ENCODE data around the gene RPL21. TPM values are rescaled to one million over a fixed set of nuclear protein-coding genes. Genes with fewer than 3 reads are reported as not detected.
"Not testable (repeated sequence)": the region's sequence is repeated elsewhere in the genome, so short reads cannot be mapped to it uniquely, and the experiment has no call there.

RPL21 gene
- 2,088 TPM for polyA plus RNA-seq (2013, experiment 1 of 2)
- polyA plus RNA-seq (2013, experiment 2 of 2), result 2,116 TPM

DNA sequence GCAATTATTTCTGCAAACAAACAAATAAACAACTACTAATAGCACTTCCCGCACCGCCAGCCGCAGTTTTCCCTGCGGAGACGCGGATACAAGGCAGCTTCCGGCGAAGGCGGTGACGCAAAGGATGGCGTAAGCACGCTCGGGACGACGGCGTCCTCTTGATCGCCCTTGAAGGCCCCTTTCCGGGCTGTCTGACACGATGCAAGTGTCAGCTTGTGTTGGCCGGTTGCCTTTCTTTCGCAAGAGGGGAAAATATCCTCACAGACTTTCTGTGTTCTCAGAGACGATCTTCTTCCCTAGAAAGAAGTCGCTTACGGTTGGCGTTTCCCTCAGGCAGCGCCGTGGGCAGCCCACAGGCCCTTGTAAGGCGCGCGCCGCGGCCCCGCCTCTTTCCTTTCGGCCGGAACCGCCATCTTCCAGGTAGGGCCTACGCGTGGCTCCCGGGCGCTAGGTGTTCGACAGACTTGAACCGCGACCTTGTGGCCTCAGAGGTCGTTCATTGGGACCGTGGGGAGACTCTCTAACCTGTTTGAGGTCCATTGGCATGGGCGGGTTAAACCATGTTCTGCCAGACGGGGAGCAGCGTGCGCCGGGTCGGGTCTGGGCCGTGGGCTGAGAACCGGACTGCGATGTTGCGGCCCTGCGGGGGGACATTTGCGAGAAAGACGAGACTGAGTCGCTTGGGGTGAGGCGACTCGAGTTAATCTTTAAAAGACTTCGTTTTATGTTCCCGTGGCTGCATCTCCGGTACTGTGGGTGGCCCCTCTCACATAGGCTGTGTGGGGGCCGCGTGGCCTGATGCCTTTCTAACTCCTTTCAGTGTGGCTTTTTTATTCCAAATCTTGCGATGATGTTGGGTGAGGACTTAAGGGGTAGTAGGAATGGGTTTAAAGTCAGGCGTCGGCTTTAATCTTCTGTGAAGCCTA is at the start of gene RPL21:
RPL21 (plus strand) TSS at position 393 of the 926 bp plus-strand sequence. CDS start 2,219 bp downstream, outside the sequence.
- peak within 1 kb of the TSS; percentile 98 for H3K4me3 ChIP-seq (ENCODE audit: extremely low read depth, insufficient read depth, low read length, poor library complexity, severe bottlenecking)
- H3K4me1 ChIP-seq (ENCODE audit: control insufficient read depth, insufficient read depth, low read length, poor library complexity, severe bottlenecking), result peaks cover 7% of the 10 kb centered on the region
- no peaks in the 10 kb centered on the region for H3K9me3 ChIP-seq (ENCODE audit: control insufficient read depth, low read length)
- H3K36me3 ChIP-seq (ENCODE audit: control insufficient read depth, insufficient read depth, low read length), result peaks cover 41% of the 10 kb centered on the region
- peak within 1 kb of the TSS; percentile 99 for H3K27ac ChIP-seq (ENCODE audit: low read depth, low read length, severe bottlenecking)
- WGBS, 2 experiments (ENCODE audit: insufficient coverage in 2 of 2), result 0% methylated on average over 56 to 59 of the region's 69 CpGs

DNA sequence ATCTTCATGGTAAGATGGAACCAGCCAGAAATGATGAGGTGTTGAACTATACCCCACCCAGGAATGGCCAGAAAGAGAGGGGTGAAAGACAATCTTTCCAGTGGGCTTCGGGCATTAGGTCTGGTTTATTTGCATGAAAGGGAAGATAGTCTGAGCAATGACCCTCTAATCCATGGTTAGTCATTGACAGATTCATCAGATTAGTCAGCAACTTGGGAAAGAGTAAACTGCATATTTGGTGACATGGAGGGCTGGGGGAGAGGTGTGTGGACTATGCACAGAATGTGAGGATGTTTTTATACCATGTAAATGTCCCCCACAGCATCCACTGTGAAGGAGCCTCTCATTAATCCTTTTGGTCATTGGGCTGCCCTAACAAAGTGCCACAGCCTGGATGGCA is 49.7 kb upstream of the RPL21 start:
- H3K27ac ChIP-seq (ENCODE audit: low read depth, low read length, severe bottlenecking), result no peak overlapping the region
- no peaks in the 10 kb centered on the region for H3K4me1 ChIP-seq (ENCODE audit: control insufficient read depth, insufficient read depth, low read length, poor library complexity, severe bottlenecking)
- peaks cover 7% of the 10 kb centered on the region for H3K9me3 ChIP-seq (ENCODE audit: control insufficient read depth, low read length)
- WGBS, 2 experiments (ENCODE audit: insufficient coverage in 2 of 2), result 80 to 100% methylated on average over 1 of the region's 1 CpG
- no peaks in the 10 kb centered on the region for H3K36me3 ChIP-seq (ENCODE audit: control insufficient read depth, insufficient read depth, low read length)
- H3K4me3 ChIP-seq (ENCODE audit: extremely low read depth, insufficient read depth, low read length, poor library complexity, severe bottlenecking), result no peak overlapping the region

- Histone ChIP-seq H3K9me3 (ENCODE audit: control insufficient read depth, low read length) (no peaks in the 10 kb centered on the region), H3K27ac (ENCODE audit: low read depth, low read length, severe bottlenecking) (no peak overlapping the region), H3K4me1 (ENCODE audit: control insufficient read depth, insufficient read depth, low read length, poor library complexity, severe bottlenecking) (no peaks in the 10 kb centered on the region), H3K4me3 (ENCODE audit: extremely low read depth, insufficient read depth, low read length, poor library complexity, severe bottlenecking) (no peak overlapping the region), H3K36me3 (ENCODE audit: control insufficient read depth, insufficient read depth, low read length) (no peaks in the 10 kb centered on the region)
- WGBS, 2 experiments (ENCODE audit: insufficient coverage in 2 of 2), result 94% methylated on average over 3 of the region's 4 CpGs; no CpG with 5 or more reads in 1 of the 2 experiments
These were observed 48.2 kb upstream of the RPL21 start for GRCh38 chr13:27203186-27203585.

GRCh38 chr13:27203854-27204253 is 47.5 kb upstream of the RPL21 start:
- Histone ChIP-seq H3K4me3 (ENCODE audit: extremely low read depth, insufficient read depth, low read length, poor library complexity, severe bottlenecking) (no peak overlapping the region), H3K4me1 (ENCODE audit: control insufficient read depth, insufficient read depth, low read length, poor library complexity, severe bottlenecking) (no peaks in the 10 kb centered on the region), H3K27ac (ENCODE audit: low read depth, low read length, severe bottlenecking) (no peak overlapping the region), H3K36me3 (ENCODE audit: control insufficient read depth, insufficient read depth, low read length) (no peaks in the 10 kb centered on the region), H3K9me3 (ENCODE audit: control insufficient read depth, low read length) (no peaks in the 10 kb centered on the region)
- 83 to 100% methylated on average over 2 of the region's 3 CpGs for WGBS, 2 experiments (ENCODE audit: insufficient coverage in 2 of 2)

DNA sequence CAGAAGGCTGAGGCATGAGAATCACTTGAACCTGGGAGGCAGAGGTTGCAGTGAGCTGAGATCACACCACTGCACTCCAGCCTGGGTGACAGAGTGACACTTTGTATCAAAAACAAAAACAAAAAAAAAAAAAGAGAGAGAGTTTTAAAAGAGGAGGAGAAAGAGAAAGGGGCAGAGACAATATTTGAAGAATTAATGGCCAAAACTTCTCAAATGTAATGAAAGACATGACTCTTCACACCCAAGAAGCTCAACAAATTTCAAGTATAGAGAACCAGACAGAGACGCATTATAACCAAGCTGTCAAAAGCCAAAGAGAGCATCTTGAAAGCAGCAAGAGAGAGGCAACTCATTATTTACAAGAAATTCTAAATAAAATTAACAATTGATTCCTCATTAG is 42.8 kb upstream of the RPL21 start:
- no peaks in the 10 kb centered on the region for H3K4me1 ChIP-seq (ENCODE audit: control insufficient read depth, insufficient read depth, low read length, poor library complexity, severe bottlenecking)

DNA sequence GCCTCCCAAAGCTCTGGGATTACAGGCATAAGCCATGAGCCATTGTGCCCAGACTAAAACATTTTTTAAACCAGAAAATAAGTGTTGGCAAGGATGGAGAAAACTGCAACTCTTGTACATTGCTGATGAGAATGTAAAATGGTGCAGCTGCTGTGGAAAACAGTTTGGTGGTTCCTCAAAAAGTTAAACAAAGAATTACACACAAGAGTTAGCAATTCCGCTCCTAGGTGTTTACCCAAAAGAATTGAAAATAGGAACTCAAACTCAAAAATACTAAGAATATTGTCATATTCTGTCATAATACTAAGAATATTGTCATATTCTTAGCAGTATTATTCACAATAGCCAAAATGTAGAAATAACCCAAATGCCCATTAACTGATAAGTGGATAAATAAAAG is 40.1 kb upstream of the RPL21 start:
- Histone ChIP-seq H3K9me3 (ENCODE audit: control insufficient read depth, low read length) (peaks cover 5% of the 10 kb centered on the region), H3K4me1 (ENCODE audit: control insufficient read depth, insufficient read depth, low read length, poor library complexity, severe bottlenecking) (no peaks in the 10 kb centered on the region), H3K36me3 (ENCODE audit: control insufficient read depth, insufficient read depth, low read length) (no peaks in the 10 kb centered on the region), H3K4me3 (ENCODE audit: extremely low read depth, insufficient read depth, low read length, poor library complexity, severe bottlenecking) (no peak overlapping the region), H3K27ac (ENCODE audit: low read depth, low read length, severe bottlenecking) (no peak overlapping the region)
- WGBS, 2 experiments (ENCODE audit: insufficient coverage in 2 of 2), result no CpG with 5 or more reads among the region's 1 CpG

More for the DNA sequence above, 42.8 kb upstream of the RPL21 start:
- WGBS, 2 experiments (ENCODE audit: insufficient coverage in 2 of 2), result no CpG with 5 or more reads among the region's 1 CpG
- no peaks in the 10 kb centered on the region for H3K36me3 ChIP-seq (ENCODE audit: control insufficient read depth, insufficient read depth, low read length)
- no peak overlapping the region for H3K27ac ChIP-seq (ENCODE audit: low read depth, low read length, severe bottlenecking)
- H3K4me3 ChIP-seq (ENCODE audit: extremely low read depth, insufficient read depth, low read length, poor library complexity, severe bottlenecking), result no peak overlapping the region
- H3K9me3 ChIP-seq (ENCODE audit: control insufficient read depth, low read length), result peaks cover 5% of the 10 kb centered on the region

- no peak overlapping the region for H3K27ac ChIP-seq (ENCODE audit: low read depth, low read length, severe bottlenecking)
- peaks cover 5% of the 10 kb centered on the region for H3K9me3 ChIP-seq (ENCODE audit: control insufficient read depth, low read length)
- H3K4me3 ChIP-seq (ENCODE audit: extremely low read depth, insufficient read depth, low read length, poor library complexity, severe bottlenecking), result no peak overlapping the region
- no peaks in the 10 kb centered on the region for H3K36me3 ChIP-seq (ENCODE audit: control insufficient read depth, insufficient read depth, low read length)
- 88 to 96% methylated on average over 14 to 17 of the region's 17 CpGs for whole genome bisulfite sequencing, 2 experiments (ENCODE audit: insufficient coverage in 2 of 2)
- H3K4me1 ChIP-seq (ENCODE audit: control insufficient read depth, insufficient read depth, low read length, poor library complexity, severe bottlenecking), result no peaks in the 10 kb centered on the region
These were observed 39.5 kb upstream of the RPL21 start for GRCh38 chr13:27211771-27212364.

GRCh38 chr13:27213386-27213785 is 38.0 kb upstream of the RPL21 start:
- not testable (repeated sequence) for H3K4me3 ChIP-seq (ENCODE audit: extremely low read depth, insufficient read depth, low read length, poor library complexity, severe bottlenecking); H3K4me1 ChIP-seq (ENCODE audit: control insufficient read depth, insufficient read depth, low read length, poor library complexity, severe bottlenecking); H3K9me3 ChIP-seq (ENCODE audit: control insufficient read depth, low read length); H3K36me3 ChIP-seq (ENCODE audit: control insufficient read depth, insufficient read depth, low read length); H3K27ac ChIP-seq (ENCODE audit: low read depth, low read length, severe bottlenecking)
- WGBS, 2 experiments (ENCODE audit: insufficient coverage in 2 of 2), result 91 to 100% methylated on average over 1 to 4 of the region's 5 CpGs

GRCh38 chr13:27217791-27218190 is 33.6 kb upstream of the RPL21 start:
- not testable (repeated sequence) for H3K36me3 ChIP-seq (ENCODE audit: control insufficient read depth, insufficient read depth, low read length); H3K4me3 ChIP-seq (ENCODE audit: extremely low read depth, insufficient read depth, low read length, poor library complexity, severe bottlenecking)
- no CpG with 5 or more reads among the region's 2 CpGs for WGBS, 2 experiments (ENCODE audit: insufficient coverage in 2 of 2)

DNA sequence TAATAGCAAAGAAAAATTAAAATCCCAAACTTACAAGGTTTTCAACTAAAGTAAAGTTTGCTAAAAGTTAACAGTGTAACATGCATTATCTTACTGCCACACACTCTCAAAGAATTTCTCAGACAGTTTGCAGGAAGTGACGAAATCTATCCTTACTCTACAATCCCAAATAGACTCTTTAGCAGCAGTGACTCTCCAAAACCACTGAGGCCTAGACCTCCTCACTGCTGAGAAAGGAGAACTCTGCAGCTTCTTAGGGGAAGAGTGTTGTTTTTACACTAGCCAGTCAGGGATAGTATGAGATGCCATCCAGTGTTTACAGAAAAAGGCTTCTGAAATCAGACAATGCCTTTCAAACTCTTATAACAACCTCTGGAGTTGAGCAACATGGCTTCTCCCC is 32.5 kb upstream of the RPL21 start:
- H3K9me3 ChIP-seq (ENCODE audit: control insufficient read depth, low read length); H3K27ac ChIP-seq (ENCODE audit: low read depth, low read length, severe bottlenecking): not testable (repeated sequence)
- WGBS, 2 experiments (ENCODE audit: insufficient coverage in 2 of 2), result no CpG with 5 or more reads among the region's 1 CpG

More at GRCh38 chr13:27217791-27218190, 33.6 kb upstream of the RPL21 start:
- not testable (repeated sequence) for H3K4me1 ChIP-seq (ENCODE audit: control insufficient read depth, insufficient read depth, low read length, poor library complexity, severe bottlenecking); H3K27ac ChIP-seq (ENCODE audit: low read depth, low read length, severe bottlenecking); H3K9me3 ChIP-seq (ENCODE audit: control insufficient read depth, low read length)

GRCh38 chr13:27219611-27220010 is 31.7 kb upstream of the RPL21 start:
- Histone ChIP-seq H3K4me1 (ENCODE audit: control insufficient read depth, insufficient read depth, low read length, poor library complexity, severe bottlenecking) (no peaks in the 10 kb centered on the region), H3K4me3 (ENCODE audit: extremely low read depth, insufficient read depth, low read length, poor library complexity, severe bottlenecking) (no peak overlapping the region), H3K27ac (ENCODE audit: low read depth, low read length, severe bottlenecking) (no peak overlapping the region), H3K9me3 (ENCODE audit: control insufficient read depth, low read length) (no peaks in the 10 kb centered on the region), H3K36me3 (ENCODE audit: control insufficient read depth, insufficient read depth, low read length) (no peaks in the 10 kb centered on the region)
- WGBS, 2 experiments (ENCODE audit: insufficient coverage in 2 of 2), result 86 to 90% methylated on average over 12 to 15 of the region's 19 CpGs

More for the DNA sequence above, 32.5 kb upstream of the RPL21 start:
- not testable (repeated sequence) for H3K4me3 ChIP-seq (ENCODE audit: extremely low read depth, insufficient read depth, low read length, poor library complexity, severe bottlenecking); H3K36me3 ChIP-seq (ENCODE audit: control insufficient read depth, insufficient read depth, low read length); H3K4me1 ChIP-seq (ENCODE audit: control insufficient read depth, insufficient read depth, low read length, poor library complexity, severe bottlenecking)

Data from mesodermal cell (in vitro differentiated cells).